ENCODE data around the gene SLC22A3.

GRCh38 chr6:160421854-160422253, 73.7 kb downstream of the SLC22A3 start:
- TF ChIP-seq, protein P1, sequence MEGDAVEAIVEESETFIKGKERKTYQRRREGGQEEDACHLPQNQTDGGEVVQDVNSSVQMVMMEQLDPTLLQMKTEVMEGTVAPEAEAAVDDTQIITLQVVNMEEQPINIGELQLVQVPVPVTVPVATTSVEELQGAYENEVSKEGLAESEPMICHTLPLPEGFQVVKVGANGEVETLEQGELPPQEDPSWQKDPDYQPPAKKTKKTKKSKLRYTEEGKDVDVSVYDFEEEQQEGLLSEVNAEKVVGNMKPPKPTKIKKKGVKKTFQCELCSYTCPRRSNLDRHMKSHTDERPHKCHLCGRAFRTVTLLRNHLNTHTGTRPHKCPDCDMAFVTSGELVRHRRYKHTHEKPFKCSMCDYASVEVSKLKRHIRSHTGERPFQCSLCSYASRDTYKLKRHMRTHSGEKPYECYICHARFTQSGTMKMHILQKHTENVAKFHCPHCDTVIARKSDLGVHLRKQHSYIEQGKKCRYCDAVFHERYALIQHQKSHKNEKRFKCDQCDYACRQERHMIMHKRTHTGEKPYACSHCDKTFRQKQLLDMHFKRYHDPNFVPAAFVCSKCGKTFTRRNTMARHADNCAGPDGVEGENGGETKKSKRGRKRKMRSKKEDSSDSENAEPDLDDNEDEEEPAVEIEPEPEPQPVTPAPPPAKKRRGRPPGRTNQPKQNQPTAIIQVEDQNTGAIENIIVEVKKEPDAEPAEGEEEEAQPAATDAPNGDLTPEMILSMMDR (IDR thresholded peaks at IDR 0.05), result no peak
- no peak for TF ChIP-seq POLR2AphosphoS2 (conservative IDR thresholded peaks at IDR 0.05; ENCODE audit: low read length)
- no peak for TF ChIP-seq JUN (IDR thresholded peaks at IDR 0.05)
- TF ChIP-seq USF2 (IDR thresholded peaks at IDR 0.05), result no peak
- no peak for TF ChIP-seq GATA3 (IDR thresholded peaks at IDR 0.05; ENCODE audit: borderline replicate concordance)
